H9 (cell line): Measurements from ENCODE around the gene MRPL43. TPM values are rescaled to one million over a fixed set of nuclear protein-coding genes. Genes with fewer than 3 reads are reported as not detected.

ENCODE experiments used
- DNase-seq: peaks from one replicate; pipeline ENCODE4 v3.0.0-alpha.2; 2017
- H2AFZ ChIP-seq: one replicate; pipeline ENCODE4 v1.6.1; 2013; ENCODE audit warnings: mild to moderate bottlenecking, low read length, control low read depth, moderate library complexity
- H2AK5ac ChIP-seq: 2 replicates; pipeline ENCODE4 v1.6.1; 2013; ENCODE audit warnings: low read length, control low read depth, mixed read lengths; ENCODE audit not compliant: insufficient read length
- H2BK120ac ChIP-seq: one replicate; pipeline ENCODE4 v1.6.1; 2013; ENCODE audit warnings: low read depth, mild to moderate bottlenecking, low read length, control low read depth, inconsistent platforms; ENCODE audit not compliant: poor library complexity, severe bottlenecking
- H2BK12ac ChIP-seq: 2 replicates; pipeline ENCODE4 v1.6.1; 2013; ENCODE audit warnings: low read length, control low read depth, mixed read lengths, low read depth; ENCODE audit not compliant: insufficient read length
- H2BK15ac ChIP-seq: 2 replicates; pipeline ENCODE4 v1.6.1; 2013; ENCODE audit warnings: low read depth, low read length, control low read depth
- H2BK20ac ChIP-seq: one replicate; pipeline ENCODE4 v1.6.1; 2013; ENCODE audit warnings: low read depth, mild to moderate bottlenecking, low read length, control low read depth, inconsistent platforms; ENCODE audit not compliant: poor library complexity, severe bottlenecking
- H2BK5ac ChIP-seq: 2 replicates; pipeline ENCODE4 v1.6.1; 2013; ENCODE audit warnings: low read length, control low read depth, mixed read lengths; ENCODE audit not compliant: insufficient read length
- H3K14ac ChIP-seq: 2 replicates; pipeline ENCODE4 v1.6.1; 2013; ENCODE audit warnings: low read length, control low read depth; ENCODE audit not compliant: insufficient read depth
- H3K18ac ChIP-seq: 2 replicates; pipeline ENCODE4 v1.6.1; 2013; ENCODE audit warnings: low read depth, mild to moderate bottlenecking, mixed read lengths, low read length, control low read depth; ENCODE audit not compliant: insufficient read length
- H3K23ac ChIP-seq: 2 replicates; pipeline ENCODE4 v1.6.1; 2013; ENCODE audit warnings: low read length, control low read depth, mixed read lengths, low read depth; ENCODE audit not compliant: insufficient read length
- H3K23me2 ChIP-seq: 2 replicates; pipeline ENCODE4 v1.6.1; 2013; ENCODE audit warnings: low read depth, mild to moderate bottlenecking, mixed read lengths, low read length, control low read depth; ENCODE audit not compliant: insufficient read length, poor library complexity, severe bottlenecking
- H3K27ac ChIP-seq: 2 replicates; pipeline ENCODE4 v1.5.1; 2013; ENCODE audit warnings: low read length, control low read depth, mixed read lengths, low read depth; ENCODE audit not compliant: insufficient read length
- H3K27me3 ChIP-seq: 2 replicates; pipeline ENCODE4 v1.6.1; 2013; ENCODE audit warnings: low read length, control low read depth, inconsistent platforms; ENCODE audit not compliant: insufficient read depth
- H3K4ac ChIP-seq: 2 replicates; pipeline ENCODE4 v1.6.1; 2013; ENCODE audit warnings: low read depth, mild to moderate bottlenecking, control low read depth, inconsistent platforms, low read length, moderate library complexity
- H3K4me1 ChIP-seq: 2 replicates; pipeline ENCODE4 v1.6.1; 2013; ENCODE audit warnings: low read length, control low read depth, inconsistent platforms; ENCODE audit not compliant: insufficient read depth
- H3K4me2 ChIP-seq: 2 replicates; pipeline ENCODE4 v1.6.1; 2013; ENCODE audit warnings: low read length, control low read depth, mixed read lengths; ENCODE audit not compliant: insufficient read length, insufficient read depth
- H3K56ac ChIP-seq: 2 replicates; pipeline ENCODE4 v1.6.1; 2013; ENCODE audit warnings: low read depth, mild to moderate bottlenecking, mixed read lengths, low read length, control low read depth; ENCODE audit not compliant: insufficient read length
- H3K79me1 ChIP-seq: 2 replicates; pipeline ENCODE4 v1.6.1; 2013; ENCODE audit warnings: low read depth, mild to moderate bottlenecking, moderate library complexity, low read length, control low read depth, inconsistent platforms; ENCODE audit not compliant: insufficient read depth, poor library complexity, severe bottlenecking
- H3K79me2 ChIP-seq: 2 replicates; pipeline ENCODE4 v1.6.1; 2013; ENCODE audit warnings: low read length, control low read depth, inconsistent platforms; ENCODE audit not compliant: insufficient read depth
- H3K9ac ChIP-seq: 2 replicates; pipeline ENCODE4 v1.6.1; 2013; ENCODE audit warnings: low read length, control low read depth, mixed read lengths; ENCODE audit not compliant: insufficient read length; ENCODE audit errors: extremely low read depth
- H3K9me3 ChIP-seq: one replicate; pipeline ENCODE4 v1.6.1; 2013; ENCODE audit warnings: low read depth, low read length, inconsistent platforms; ENCODE audit not compliant: control insufficient read depth
- H3T11ph ChIP-seq: one replicate; pipeline ENCODE4 v1.6.1; 2013; ENCODE audit warnings: mild to moderate bottlenecking, low read length, control low read depth, inconsistent platforms
- H4K20me1 ChIP-seq: one replicate; pipeline ENCODE4 v1.6.1; 2013; ENCODE audit not compliant: control insufficient read depth, insufficient read length, insufficient read depth
- H4K5ac ChIP-seq: 2 replicates; pipeline ENCODE4 v1.6.1; 2013; ENCODE audit warnings: low read depth, mild to moderate bottlenecking, mixed read lengths, low read length, control low read depth; ENCODE audit not compliant: insufficient read length
- H4K8ac ChIP-seq: replicated peaks from 2 replicates; pipeline ENCODE4 v1.6.1; 2013; ENCODE audit warnings: low read length, control low read depth, mixed read lengths, low read depth; ENCODE audit not compliant: insufficient read length
- H4K91ac ChIP-seq: 2 replicates; pipeline ENCODE4 v1.6.1; 2013; ENCODE audit warnings: low read depth, mild to moderate bottlenecking, moderate library complexity, mixed read lengths, low read length, control low read depth; ENCODE audit not compliant: insufficient read length
- H3K27ac Mint-ChIP-seq, 3 experiments: 2 replicates in 2 of 3; 3 replicates in 1 of 3; pipeline ENCODE4 v1.8.0; 2020 to 2021; ENCODE audit warnings: mixed read lengths in 3 of 3, mild to moderate bottlenecking in 1 of 3, moderate library complexity in 1 of 3
- H3K27me3 Mint-ChIP-seq: 2 replicates; pipeline ENCODE4 v1.8.0; 2021; ENCODE audit warnings: low read depth, mild to moderate bottlenecking, moderate library complexity, mixed read lengths
- H3K36me3 Mint-ChIP-seq, 3 experiments: 2 replicates in 2 of 3; 3 replicates in 1 of 3; pipeline ENCODE4 v1.8.0; 2020 to 2021; ENCODE audit warnings: low read depth in 3 of 3, mixed read lengths in 3 of 3; ENCODE audit not compliant: insufficient read depth in 1 of 3
- H3K4me1 Mint-ChIP-seq, 2 experiments: 2 replicates each; pipeline ENCODE4 v1.8.0; 2020; ENCODE audit warnings: mixed read lengths in 2 of 2
- H3K4me3 Mint-ChIP-seq, 2 experiments: 2 replicates in 1 of 2; 3 replicates in 1 of 2; pipeline ENCODE4 v1.8.0; 2020 to 2021; ENCODE audit warnings: mild to moderate bottlenecking in 2 of 2, mixed read lengths in 2 of 2, moderate library complexity in 1 of 2
- H3K9me3 Mint-ChIP-seq, 2 experiments: 2 replicates in 1 of 2; 3 replicates in 1 of 2; pipeline ENCODE4 v1.8.0; 2020; ENCODE audit warnings: mild to moderate bottlenecking in 2 of 2, mixed read lengths in 2 of 2, moderate library complexity in 1 of 2
- WGBS: extraction: QIAGEN DNeasy Blood & Tissue Kit; methylation state at CpG from one replicate; pipeline ENCODE4 v1.1.7; 2013; ENCODE audit warnings: missing lambda C conversion rate, low lambda C conversion rate, mixed read lengths; ENCODE audit not compliant: insufficient read length; ENCODE audit errors: extremely low coverage; 5-methylcytosine and 5-hydroxymethylcytosine counted together
- total RNA-seq: library from RNA; stranded (reverse); gene quantifications from 2 replicates; pipeline ENCODE4 v1.2.1, GENCODE V29; 2021
- TF ChIP-seq, protein P1 (sequence below): fragments of 200-600 bp; sonication (generic); conservative IDR thresholded peaks from 3 replicates; pipeline ENCODE4 v1.8.0; 2021; ENCODE audit warnings: antibody characterized with exemption, mild to moderate bottlenecking

MRPL43 gene
- total RNA-seq, 1 experiment from 2014 or later: 70.3 TPM

DNA sequence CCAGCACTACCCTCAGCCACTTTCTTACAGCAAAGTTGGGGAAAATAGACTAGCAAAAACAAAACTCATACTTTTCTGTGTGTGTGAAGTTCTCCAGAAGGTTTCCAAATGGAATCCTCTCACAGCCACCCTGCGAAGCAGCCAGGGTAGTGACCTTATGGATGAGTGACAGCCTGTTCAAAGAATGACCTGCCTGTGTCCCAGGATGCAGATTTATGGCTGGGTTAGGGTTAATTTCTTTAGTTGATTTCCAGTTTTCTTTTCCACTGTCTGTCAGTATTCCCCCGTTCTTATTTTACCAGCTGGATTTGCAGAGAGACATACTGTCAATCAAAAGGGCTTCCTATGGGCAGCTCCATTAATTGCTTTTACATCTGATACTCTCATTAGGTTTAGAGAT lies 20.4 kb downstream of the MRPL43 start:
- H4K8ac ChIP-seq: no peak overlapping the region
- peaks cover 12% of the 10 kb centered on the region for H3K23me2 ChIP-seq
- H2BK120ac ChIP-seq: no peak overlapping the region
- Mint-ChIP-seq H3K36me3 (peaks cover 0 to 5% (median 5%) of the 10 kb centered on the region in 3 experiments; a peak in 4 of 7 replicates), H3K4me1 (peaks cover 23 to 25% of the 10 kb centered on the region in 2 experiments), H3K27me3 (peaks cover 7% of the 10 kb centered on the region), H3K4me3 (no peak overlapping the region), H3K9me3 (no peaks in the 10 kb centered on the region; a peak in 1 of 5 replicates), H3K27ac (no peak overlapping the region)
- TF ChIP-seq, protein P1, sequence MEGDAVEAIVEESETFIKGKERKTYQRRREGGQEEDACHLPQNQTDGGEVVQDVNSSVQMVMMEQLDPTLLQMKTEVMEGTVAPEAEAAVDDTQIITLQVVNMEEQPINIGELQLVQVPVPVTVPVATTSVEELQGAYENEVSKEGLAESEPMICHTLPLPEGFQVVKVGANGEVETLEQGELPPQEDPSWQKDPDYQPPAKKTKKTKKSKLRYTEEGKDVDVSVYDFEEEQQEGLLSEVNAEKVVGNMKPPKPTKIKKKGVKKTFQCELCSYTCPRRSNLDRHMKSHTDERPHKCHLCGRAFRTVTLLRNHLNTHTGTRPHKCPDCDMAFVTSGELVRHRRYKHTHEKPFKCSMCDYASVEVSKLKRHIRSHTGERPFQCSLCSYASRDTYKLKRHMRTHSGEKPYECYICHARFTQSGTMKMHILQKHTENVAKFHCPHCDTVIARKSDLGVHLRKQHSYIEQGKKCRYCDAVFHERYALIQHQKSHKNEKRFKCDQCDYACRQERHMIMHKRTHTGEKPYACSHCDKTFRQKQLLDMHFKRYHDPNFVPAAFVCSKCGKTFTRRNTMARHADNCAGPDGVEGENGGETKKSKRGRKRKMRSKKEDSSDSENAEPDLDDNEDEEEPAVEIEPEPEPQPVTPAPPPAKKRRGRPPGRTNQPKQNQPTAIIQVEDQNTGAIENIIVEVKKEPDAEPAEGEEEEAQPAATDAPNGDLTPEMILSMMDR: no peak
- no peak overlapping the region for H2BK5ac ChIP-seq
- no peaks in the 10 kb centered on the region for H3K4me1 ChIP-seq
- no peak overlapping the region for H3K14ac ChIP-seq
- H3K56ac ChIP-seq: no peak overlapping the region
- no peak overlapping the region for H3K18ac ChIP-seq
- H2AFZ ChIP-seq: no peak overlapping the region
- no peak overlapping the region for H4K91ac ChIP-seq
- H3K79me2 ChIP-seq: no peaks in the 10 kb centered on the region
- H4K20me1 ChIP-seq: no peaks in the 10 kb centered on the region
- no peak overlapping the region for H3K23ac ChIP-seq
- no peak overlapping the region for H3K27ac ChIP-seq
- DNase-seq: no peak
- no CpG with 5 or more reads among the region's 2 CpGs for WGBS
- no peak overlapping the region for H3K4ac ChIP-seq
- no peak overlapping the region for H3T11ph ChIP-seq
- H2BK15ac ChIP-seq: no peak overlapping the region
- H2BK12ac ChIP-seq: no peak overlapping the region
- H3K4me2 ChIP-seq: no peak overlapping the region
- H2BK20ac ChIP-seq: no peak overlapping the region
- no peaks in the 10 kb centered on the region for H3K9me3 ChIP-seq
- H3K27me3 ChIP-seq: no peaks in the 10 kb centered on the region
- H4K5ac ChIP-seq: no peak overlapping the region
- H3K79me1 ChIP-seq: no peaks in the 10 kb centered on the region
- no peak overlapping the region for H3K9ac ChIP-seq
- H2AK5ac ChIP-seq: no peak overlapping the region
